Keratinocyte (primary cell): ENCODE results near the gene NDNF. TPM values are rescaled to one million over a fixed set of nuclear protein-coding genes. Genes with fewer than 3 reads are reported as not detected.

Experiments
- DNase-seq: peaks from one replicate; pipeline ENCODE4 v3.0.0-alpha.2; 2011; ENCODE audit warnings: low read depth, missing footprints, low spot score
- FAIRE-seq: peaks from 2 replicates; lab custom pipeline; 2011; peaks lifted over from hg19 to GRCh38; lab: Jason Lieb, UNC
- H2AFZ ChIP-seq: 2 replicates; pipeline ENCODE4 v1.6.0; 2012; ENCODE audit warnings: low read length, control low read depth, inconsistent platforms; ENCODE audit not compliant: control insufficient read depth
- H3K27ac ChIP-seq: 2 replicates; pipeline ENCODE4 v1.5.1; 2011; ENCODE audit warnings: low read length; ENCODE audit not compliant: control insufficient read depth, insufficient read depth
- H3K27me3 ChIP-seq: 3 replicates; pipeline ENCODE4 v1.6.0; 2011; ENCODE audit warnings: low read length; ENCODE audit not compliant: control insufficient read depth, insufficient read depth; ENCODE audit errors: extremely low read depth
- H3K36me3 ChIP-seq, 2 experiments: 2 replicates in 1 of 2; 3 replicates in 1 of 2; pipeline ENCODE4 v1.5.1; 2011; ENCODE audit warnings: low read length in 2 of 2, mild to moderate bottlenecking in 1 of 2; ENCODE audit not compliant: control insufficient read depth in 2 of 2, insufficient read depth in 2 of 2; ENCODE audit errors: extremely low read depth in 1 of 2
- H3K4me1 ChIP-seq: 3 replicates; pipeline ENCODE4 v1.5.1; 2011; ENCODE audit warnings: low read length; ENCODE audit not compliant: control insufficient read depth, insufficient read depth; ENCODE audit errors: extremely low read depth
- H3K4me2 ChIP-seq: 3 replicates; pipeline ENCODE4 v1.6.0; 2011; ENCODE audit warnings: low read depth, low read length; ENCODE audit not compliant: control insufficient read depth, insufficient read depth; ENCODE audit errors: extremely low read depth
- H3K4me3 ChIP-seq, 3 experiments: fragments of 200-600 bp in 1 of 3; sonication (generic) in 1 of 3; 2 replicates in 2 of 3; 3 replicates in 1 of 3; pipeline ENCODE4 v1.5.1; 2011 to 2016; ENCODE audit warnings: low read length in 3 of 3, mild to moderate bottlenecking in 3 of 3, control low read depth in 2 of 3, inconsistent platforms in 1 of 3, low read depth in 1 of 3, mixed read lengths in 1 of 3, mixed run types in 1 of 3, moderate library complexity in 1 of 3; ENCODE audit not compliant: control insufficient read depth in 2 of 3, insufficient read depth in 2 of 3; ENCODE audit errors: extremely low read depth in 1 of 3
- H3K79me2 ChIP-seq: 2 replicates; pipeline ENCODE4 v1.6.0; 2012; ENCODE audit warnings: low read length; ENCODE audit not compliant: control insufficient read depth, insufficient read depth
- H3K9ac ChIP-seq: 3 replicates; pipeline ENCODE4 v1.6.0; 2011; ENCODE audit warnings: low read length; ENCODE audit not compliant: control insufficient read depth, insufficient read depth; ENCODE audit errors: extremely low read depth
- H3K9me1 ChIP-seq: 3 replicates; pipeline ENCODE4 v1.6.0; 2011; ENCODE audit warnings: low read length; ENCODE audit not compliant: control insufficient read depth, insufficient read depth; ENCODE audit errors: extremely low read depth
- H3K9me3 ChIP-seq: 2 replicates; pipeline ENCODE4 v1.5.1; 2012; ENCODE audit warnings: low read depth, low read length; ENCODE audit not compliant: control insufficient read depth
- H4K20me1 ChIP-seq: 3 replicates; pipeline ENCODE4 v1.6.0; 2011; ENCODE audit warnings: low read length; ENCODE audit not compliant: control insufficient read depth, insufficient read depth; ENCODE audit errors: extremely low read depth
- EZH2 ChIP-seq: IDR thresholded peaks from one replicate; pipeline ENCODE4 v1.6.1; 2012; ENCODE audit warnings: inconsistent platforms, mild to moderate bottlenecking, low read length, moderate library complexity
- dilution Hi-C: fragments of 300-500 bp; cut with MboI; formaldehyde crosslinking; loops from one replicate; pipeline ENCODE4 v1.7.0; 2020; ENCODE audit warnings: low sequenced_read_pairs; ENCODE audit not compliant: extremely low pct_ligation_motif_present
- polyA plus RNA-seq, 5 experiments: library from polyadenylated mRNA; depleted of rRNA in 3 of 5; stranded (reverse) in 3 of 5; stranded (forward) in 1 of 5; unstranded in 1 of 5; fragments of >200 nt; gene quantifications; 1 replicate in 1 of 5; 2 replicates in 3 of 5; 3 replicates in 1 of 5; pipeline versions ENCODE4 v1.2.1 to v1.2.3, GENCODE V29; 2011 to 2012; ENCODE audit warnings: missing spikeins in 2 of 5, low read depth in 1 of 5, low replicate concordance in 1 of 5
- TF ChIP-seq, protein P1 (sequence below), 3 experiments: IDR thresholded peaks in 1 of 3; conservative IDR thresholded peaks in 1 of 3; optimal IDR thresholded peaks in 1 of 3; 2 replicates in 2 of 3; 3 replicates in 1 of 3; pipeline versions ENCODE3 to v1.5.1; 2011; ENCODE audit warnings: low read length in 3 of 3, mild to moderate bottlenecking in 3 of 3, moderate library complexity in 2 of 3, control low read depth in 1 of 3, inconsistent platforms in 1 of 3; ENCODE audit not compliant: insufficient read depth in 2 of 3; ENCODE audit errors: extremely low read depth in 1 of 3

The NDNF gene
- polyA plus RNA-seq, 1 donor (not counting 4 experiments of a cell fraction or from before 2014, with no cell fraction given) = not detected

DNA sequence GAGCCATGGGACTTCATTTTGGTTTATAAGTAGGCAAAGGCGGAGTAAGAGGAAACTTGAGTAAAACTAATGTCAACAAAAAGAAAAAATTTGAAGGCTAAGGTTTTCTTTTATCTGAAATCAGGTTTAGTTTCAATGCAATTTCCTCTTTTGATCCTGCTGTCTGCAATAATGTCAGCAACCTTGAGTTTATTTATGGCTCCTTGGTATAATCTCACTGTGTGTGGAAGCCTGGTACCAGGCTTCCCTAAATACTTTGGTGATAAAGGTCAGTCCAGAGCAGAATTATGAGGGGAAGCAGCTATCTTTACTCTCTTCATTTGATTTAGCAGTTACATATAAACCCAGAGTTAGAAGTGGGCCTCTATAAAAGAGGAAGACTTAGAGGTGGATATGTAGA lies 57.8 kb downstream of the NDNF start:
- dilution Hi-C loops = no loop called here
- no peaks in the 10 kb centered on the region for H3K9me3 ChIP-seq
- FAIRE-seq (no peak), DNase-seq (no peak)
- H4K20me1 ChIP-seq = no peaks in the 10 kb centered on the region
- H3K27ac ChIP-seq = no peak overlapping the region
- no peak overlapping the region for H2AFZ ChIP-seq
- no peaks in the 10 kb centered on the region for H3K4me1 ChIP-seq
- no peak overlapping the region for H3K9ac ChIP-seq
- no peak for TF ChIP-seq EZH2
- TF ChIP-seq, protein P1, sequence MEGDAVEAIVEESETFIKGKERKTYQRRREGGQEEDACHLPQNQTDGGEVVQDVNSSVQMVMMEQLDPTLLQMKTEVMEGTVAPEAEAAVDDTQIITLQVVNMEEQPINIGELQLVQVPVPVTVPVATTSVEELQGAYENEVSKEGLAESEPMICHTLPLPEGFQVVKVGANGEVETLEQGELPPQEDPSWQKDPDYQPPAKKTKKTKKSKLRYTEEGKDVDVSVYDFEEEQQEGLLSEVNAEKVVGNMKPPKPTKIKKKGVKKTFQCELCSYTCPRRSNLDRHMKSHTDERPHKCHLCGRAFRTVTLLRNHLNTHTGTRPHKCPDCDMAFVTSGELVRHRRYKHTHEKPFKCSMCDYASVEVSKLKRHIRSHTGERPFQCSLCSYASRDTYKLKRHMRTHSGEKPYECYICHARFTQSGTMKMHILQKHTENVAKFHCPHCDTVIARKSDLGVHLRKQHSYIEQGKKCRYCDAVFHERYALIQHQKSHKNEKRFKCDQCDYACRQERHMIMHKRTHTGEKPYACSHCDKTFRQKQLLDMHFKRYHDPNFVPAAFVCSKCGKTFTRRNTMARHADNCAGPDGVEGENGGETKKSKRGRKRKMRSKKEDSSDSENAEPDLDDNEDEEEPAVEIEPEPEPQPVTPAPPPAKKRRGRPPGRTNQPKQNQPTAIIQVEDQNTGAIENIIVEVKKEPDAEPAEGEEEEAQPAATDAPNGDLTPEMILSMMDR (optimal IDR thresholded peaks at IDR 0.05 in 1 of 3, IDR thresholded peaks at IDR 0.05 in 1 of 3, conservative IDR thresholded peaks at IDR 0.05 in 1 of 3; ENCODE audit: extremely low read depth in 1 of 3, insufficient read depth in 2 of 3, low read length in 3 of 3) = no peak
- no peak overlapping the region for H3K4me2 ChIP-seq
- no peaks in the 10 kb centered on the region for H3K27me3 ChIP-seq
- H3K4me3 ChIP-seq = no peak overlapping the region
- H3K9me1 ChIP-seq = no peaks in the 10 kb centered on the region
- H3K79me2 ChIP-seq = no peaks in the 10 kb centered on the region
- H3K36me3 ChIP-seq = no peaks in the 10 kb centered on the region

GRCh38 chr4:121011780-121012340 lies 60.5 kb downstream of the NDNF start:
- TF ChIP-seq EZH2 = no peak
- TF ChIP-seq, protein P1 (optimal IDR thresholded peaks at IDR 0.05 in 1 of 3, IDR thresholded peaks at IDR 0.05 in 1 of 3, conservative IDR thresholded peaks at IDR 0.05 in 1 of 3; ENCODE audit: extremely low read depth in 1 of 3, insufficient read depth in 2 of 3, low read length in 3 of 3) = no peak
- dilution Hi-C loops = no loop called here
- H3K9ac ChIP-seq = no peak overlapping the region

More at GRCh38 chr4:121011780-121012340, 60.5 kb downstream of the NDNF start:
- Histone ChIP-seq H3K27me3 (no peaks in the 10 kb centered on the region), H3K9me3 (no peaks in the 10 kb centered on the region), H3K79me2 (no peaks in the 10 kb centered on the region), H3K4me3 (no peak overlapping the region), H2AFZ (no peak overlapping the region), H4K20me1 (no peaks in the 10 kb centered on the region), H3K27ac (no peak overlapping the region), H3K4me1 (no peaks in the 10 kb centered on the region), H3K36me3 (no peaks in the 10 kb centered on the region), H3K9me1 (no peaks in the 10 kb centered on the region), H3K4me2 (no peak overlapping the region)
- DNase-seq = no peak
- no peak for FAIRE-seq
